Hepatocyte (in vitro differentiated cells): ENCODE data around the gene BORCS6. TPM values are rescaled to one million over a fixed set of nuclear protein-coding genes. Genes with fewer than 3 reads are reported as not detected.
A peak's percentile ranks its signal among the peaks of the same experiment; 100 is the strongest.

Experiments used
- DNase-seq: peaks from one replicate; pipeline ENCODE4 v3.0.0-alpha.2; 2016; ENCODE audit warnings: low spot score
- H2AFZ ChIP-seq: fragments of 200-600 bp; sonication (generic); 2 replicates; pipeline ENCODE4 v1.6.0; 2016; ENCODE audit warnings: antibody characterized with exemption, mild to moderate bottlenecking
- H3K27ac ChIP-seq: fragments of 200-600 bp; sonication (generic); 2 replicates; pipeline ENCODE4 v1.5.1; 2016; ENCODE audit warnings: mild to moderate bottlenecking
- H3K27me3 ChIP-seq: fragments of 200-600 bp; sonication (generic); 2 replicates; pipeline ENCODE4 v1.6.1; 2016
- H3K36me3 ChIP-seq: fragments of 200-600 bp; sonication (generic); replicated peaks from 2 replicates; pipeline ENCODE4 v1.5.1; 2016; ENCODE audit warnings: low read depth; ENCODE audit not compliant: insufficient read depth
- H3K4me1 ChIP-seq: fragments of 200-600 bp; sonication (generic); 2 replicates; pipeline ENCODE4 v1.5.1; 2016; ENCODE audit warnings: mild to moderate bottlenecking, moderate library complexity; ENCODE audit not compliant: insufficient read depth
- H3K4me2 ChIP-seq: fragments of 200-600 bp; sonication (generic); 2 replicates; pipeline ENCODE4 v1.6.0; 2016
- H3K4me3 ChIP-seq: fragments of 200-600 bp; sonication (generic); 2 replicates; pipeline ENCODE4 v1.5.1; 2016; ENCODE audit warnings: mild to moderate bottlenecking
- H3K79me2 ChIP-seq: fragments of 200-600 bp; sonication (generic); 2 replicates; pipeline ENCODE4 v1.6.0; 2017; ENCODE audit warnings: mild to moderate bottlenecking
- H3K9me2 ChIP-seq: fragments of 200-600 bp; sonication (generic); replicated peaks from 2 replicates; pipeline ENCODE4 v1.6.0; 2017; ENCODE audit warnings: mild to moderate bottlenecking; ENCODE audit not compliant: insufficient read depth
- H3K9me3 ChIP-seq: fragments of 200-600 bp; sonication (generic); 2 replicates; pipeline ENCODE4 v1.5.1; 2016; ENCODE audit warnings: low read depth, mild to moderate bottlenecking
- H4K20me1 ChIP-seq: fragments of 200-600 bp; sonication (generic); 2 replicates; pipeline ENCODE4 v1.6.0; 2016; ENCODE audit warnings: mild to moderate bottlenecking; ENCODE audit not compliant: insufficient read depth, poor library complexity, severe bottlenecking
- EZH2 ChIP-seq: fragments of 200-600 bp; sonication (generic); IDR thresholded peaks from 2 replicates; pipeline ENCODE4 v1.6.1; 2016; ENCODE audit warnings: antibody characterized with exemption, mild to moderate bottlenecking, borderline replicate concordance
- EZH2phosphoT487 ChIP-seq: fragments of 200-600 bp; sonication (generic); IDR thresholded peaks from one replicate; pipeline ENCODE4 v1.6.1; 2018; ENCODE audit warnings: antibody characterized with exemption, mild to moderate bottlenecking, low read depth, moderate library complexity; ENCODE audit not compliant: unreplicated experiment, severe bottlenecking
- WGBS: methylation state at CpG from one replicate; pipeline ENCODE4 v1.1.6; 2016; ENCODE audit warnings: low lambda C conversion rate; ENCODE audit errors: missing lambda C conversion rate; 5-methylcytosine and 5-hydroxymethylcytosine counted together
- polyA plus RNA-seq: library from polyadenylated mRNA; unstranded; fragments of >200 nt; fragmentation: Nextera tagmentation; extraction: Ambion mirVana; gene quantifications from 2 replicates; pipeline ENCODE4 v1.2.1, GENCODE V29; 2016
- total RNA-seq: library from RNA; depleted of rRNA; stranded (reverse); fragments of >200 nt; gene quantifications from 2 replicates; pipeline ENCODE4 v1.2.3, GENCODE V29; 2014
- TF ChIP-seq, protein P1 (sequence below): fragments of 200-600 bp; sonication (generic); IDR thresholded peaks from 2 replicates; pipeline ENCODE4 v1.5.1; 2016; ENCODE audit warnings: antibody characterized with exemption, mild to moderate bottlenecking; ENCODE audit not compliant: poor library complexity

Gene BORCS6
- total RNA-seq (9.4 and 10.7 TPM in 2 replicates), polyA plus RNA-seq (7.7 and 10.2 TPM in 2 replicates)

DNA sequence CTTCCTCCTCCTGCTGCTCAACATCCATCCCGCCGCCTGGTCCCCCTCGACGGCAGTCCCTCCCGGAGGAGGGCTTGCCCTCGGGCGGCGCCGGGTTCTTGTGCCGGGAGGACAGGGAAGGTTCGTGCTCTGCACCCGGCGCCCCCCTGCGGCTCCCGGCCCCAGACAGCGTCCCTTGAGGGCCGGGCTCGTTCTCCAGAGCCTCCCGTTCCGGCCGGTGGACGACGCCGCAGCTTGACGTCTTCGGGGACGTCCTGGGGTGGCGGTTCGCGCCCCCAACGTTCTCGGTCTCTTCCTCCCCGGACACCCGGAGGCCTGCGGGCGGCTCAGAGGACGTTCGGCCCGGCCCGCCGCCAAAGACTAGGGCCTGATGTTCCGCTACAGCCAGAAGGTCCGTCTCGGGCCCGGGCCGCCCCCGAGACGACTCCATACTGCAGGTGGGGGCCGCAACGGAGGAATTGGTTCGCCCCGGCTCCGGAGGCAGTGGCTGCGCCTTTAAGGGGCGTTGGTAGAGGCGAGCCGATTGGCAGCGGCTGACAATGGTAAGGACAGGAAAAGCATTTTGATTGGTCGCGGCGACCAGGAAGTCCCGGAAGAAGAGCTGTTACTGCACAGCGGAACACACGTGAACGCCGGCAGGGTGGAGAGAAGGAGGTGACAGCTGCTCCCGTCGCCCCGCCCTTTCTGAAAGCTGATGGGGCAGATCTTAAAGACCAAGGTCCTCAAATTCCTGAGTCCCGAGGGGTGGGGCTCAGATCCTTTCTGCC, at the start of gene BORCS6:
TSS of gene BORCS6 (minus strand) at position 470 of the 767 bp plus-strand sequence. CDS start at position 430, 40 bp downstream.
- no peaks in the 10 kb centered on the region for H3K9me3 ChIP-seq
- H3K4me2 ChIP-seq, result peak within 1 kb of the TSS; percentile 76
- under 1% methylated on average over 62 of the region's 70 CpGs for WGBS
- peaks cover 12% of the 10 kb centered on the region for H3K4me1 ChIP-seq
- peak within 1 kb of the TSS; percentile 54 for H2AFZ ChIP-seq
- H3K36me3 ChIP-seq, result no peaks in the 10 kb centered on the region
- no peaks in the 10 kb centered on the region for H3K9me2 ChIP-seq
- no peaks in the 10 kb centered on the region for H3K27me3 ChIP-seq
- no peak for TF ChIP-seq EZH2phosphoT487
- TF ChIP-seq, protein P1, sequence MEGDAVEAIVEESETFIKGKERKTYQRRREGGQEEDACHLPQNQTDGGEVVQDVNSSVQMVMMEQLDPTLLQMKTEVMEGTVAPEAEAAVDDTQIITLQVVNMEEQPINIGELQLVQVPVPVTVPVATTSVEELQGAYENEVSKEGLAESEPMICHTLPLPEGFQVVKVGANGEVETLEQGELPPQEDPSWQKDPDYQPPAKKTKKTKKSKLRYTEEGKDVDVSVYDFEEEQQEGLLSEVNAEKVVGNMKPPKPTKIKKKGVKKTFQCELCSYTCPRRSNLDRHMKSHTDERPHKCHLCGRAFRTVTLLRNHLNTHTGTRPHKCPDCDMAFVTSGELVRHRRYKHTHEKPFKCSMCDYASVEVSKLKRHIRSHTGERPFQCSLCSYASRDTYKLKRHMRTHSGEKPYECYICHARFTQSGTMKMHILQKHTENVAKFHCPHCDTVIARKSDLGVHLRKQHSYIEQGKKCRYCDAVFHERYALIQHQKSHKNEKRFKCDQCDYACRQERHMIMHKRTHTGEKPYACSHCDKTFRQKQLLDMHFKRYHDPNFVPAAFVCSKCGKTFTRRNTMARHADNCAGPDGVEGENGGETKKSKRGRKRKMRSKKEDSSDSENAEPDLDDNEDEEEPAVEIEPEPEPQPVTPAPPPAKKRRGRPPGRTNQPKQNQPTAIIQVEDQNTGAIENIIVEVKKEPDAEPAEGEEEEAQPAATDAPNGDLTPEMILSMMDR, result peak; percentile 3
- peak within 1 kb of the TSS; percentile 81 for H3K4me3 ChIP-seq
- H3K79me2 ChIP-seq, result peaks cover 9% of the 10 kb centered on the region
- peak; percentile 98 for DNase-seq
- no peaks in the 10 kb centered on the region for H4K20me1 ChIP-seq
- H3K27ac ChIP-seq, result peak within 1 kb of the TSS; percentile 93

DNA sequence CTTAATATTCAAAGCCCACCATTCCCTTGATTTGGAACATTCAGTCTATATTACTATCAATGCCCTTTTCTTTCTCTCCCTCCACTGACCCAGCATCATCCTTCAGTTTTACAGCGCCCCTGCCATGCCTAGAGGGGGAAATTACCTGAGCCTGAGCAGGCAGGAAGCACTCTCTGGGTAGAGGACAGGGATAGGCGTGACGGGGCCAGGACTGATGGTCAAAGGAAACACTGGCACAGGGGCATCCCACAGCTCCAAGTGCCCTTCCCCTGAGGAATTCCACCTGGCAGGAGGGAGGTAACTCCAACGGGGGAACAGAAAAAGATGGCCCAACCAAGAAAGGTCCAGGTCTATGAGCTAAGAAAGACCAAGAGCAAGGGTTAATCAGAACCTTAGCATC, 47.9 kb upstream of the BORCS6 start:
- no peak overlapping the region for H3K27ac ChIP-seq
- H2AFZ ChIP-seq, result no peak overlapping the region
- H3K9me2 ChIP-seq, result no peaks in the 10 kb centered on the region
- no peak overlapping the region for H3K4me3 ChIP-seq
- H3K79me2 ChIP-seq, result peaks cover 3% of the 10 kb centered on the region
- H3K4me1 ChIP-seq, result no peaks in the 10 kb centered on the region
- no peaks in the 10 kb centered on the region for H3K9me3 ChIP-seq
- no peak for DNase-seq
- 88% methylated on average over 4 of the region's 4 CpGs for WGBS
- no peaks in the 10 kb centered on the region for H3K36me3 ChIP-seq
- H4K20me1 ChIP-seq, result no peaks in the 10 kb centered on the region
- no peaks in the 10 kb centered on the region for H3K27me3 ChIP-seq
- TF ChIP-seq, protein P1, result no peak
- TF ChIP-seq EZH2 (no peak), EZH2phosphoT487 (no peak)
- no peak overlapping the region for H3K4me2 ChIP-seq

DNA sequence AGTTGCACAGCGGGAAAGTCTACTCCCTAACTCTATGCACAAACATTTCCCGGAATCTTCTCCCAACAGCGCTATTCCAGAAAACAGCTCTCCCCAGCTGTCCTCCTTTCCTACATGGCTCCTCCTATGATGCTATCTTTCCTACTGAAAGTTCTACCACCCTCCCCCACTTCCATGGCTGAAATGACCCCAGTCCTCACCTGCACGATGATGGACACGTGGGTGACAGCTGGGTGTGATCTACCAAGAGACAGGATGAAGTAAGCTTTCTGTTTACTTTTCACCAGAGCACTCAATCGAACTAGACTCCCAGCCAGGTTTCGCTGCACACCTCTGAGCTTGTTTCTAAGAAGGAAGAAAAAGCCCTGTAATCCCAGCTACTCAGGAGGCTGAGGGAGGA, 47.2 kb upstream of the BORCS6 start:
- peaks cover 3% of the 10 kb centered on the region for H3K79me2 ChIP-seq
- no peaks in the 10 kb centered on the region for H3K9me2 ChIP-seq
- WGBS, result 74% methylated on average over 7 of the region's 7 CpGs
- no peak overlapping the region for H3K4me3 ChIP-seq
- peak; percentile 51 for DNase-seq
- H3K36me3 ChIP-seq, result no peaks in the 10 kb centered on the region
- TF ChIP-seq EZH2 (no peak), EZH2phosphoT487 (no peak)
- TF ChIP-seq, protein P1, result no peak
- peak overlapping the region; percentile 15 for H3K27ac ChIP-seq
- H3K27me3 ChIP-seq, result no peaks in the 10 kb centered on the region
- H3K4me1 ChIP-seq, result no peaks in the 10 kb centered on the region
- no peaks in the 10 kb centered on the region for H4K20me1 ChIP-seq
- no peak overlapping the region for H2AFZ ChIP-seq
- no peaks in the 10 kb centered on the region for H3K9me3 ChIP-seq
- no peak overlapping the region for H3K4me2 ChIP-seq
